GM12801 (cell line): ENCODE results near the gene FRA10AC1.

Experiments
- TF ChIP-seq, protein P1 (sequence below): IDR thresholded peaks from one replicate; pipeline ENCODE4 v1.5.1; 2011; ENCODE audit warnings: control low read depth; ENCODE audit not compliant: insufficient read length; ENCODE audit errors: extremely low read depth

Gene FRA10AC1

DNA sequence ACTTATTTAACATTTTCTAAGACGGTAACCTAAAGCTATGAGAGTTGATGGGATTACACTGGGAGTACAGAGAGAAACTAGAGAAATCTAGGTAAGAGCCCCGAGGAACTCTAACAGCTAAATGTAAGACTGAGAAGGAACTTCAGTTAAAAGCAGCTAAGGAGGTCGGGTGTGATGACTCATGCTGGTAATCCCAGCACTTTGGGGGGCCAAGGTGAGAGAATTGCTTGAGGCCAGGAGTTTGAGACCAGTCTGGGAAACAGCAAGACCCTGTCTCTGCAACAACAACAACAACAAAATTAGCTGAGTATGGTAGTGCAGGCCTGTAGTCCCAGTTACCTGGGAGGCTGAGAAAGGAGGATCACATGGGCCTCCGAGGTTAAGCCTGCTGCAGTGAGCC, 24.0 kb downstream of the FRA10AC1 start:
- TF ChIP-seq, protein P1, sequence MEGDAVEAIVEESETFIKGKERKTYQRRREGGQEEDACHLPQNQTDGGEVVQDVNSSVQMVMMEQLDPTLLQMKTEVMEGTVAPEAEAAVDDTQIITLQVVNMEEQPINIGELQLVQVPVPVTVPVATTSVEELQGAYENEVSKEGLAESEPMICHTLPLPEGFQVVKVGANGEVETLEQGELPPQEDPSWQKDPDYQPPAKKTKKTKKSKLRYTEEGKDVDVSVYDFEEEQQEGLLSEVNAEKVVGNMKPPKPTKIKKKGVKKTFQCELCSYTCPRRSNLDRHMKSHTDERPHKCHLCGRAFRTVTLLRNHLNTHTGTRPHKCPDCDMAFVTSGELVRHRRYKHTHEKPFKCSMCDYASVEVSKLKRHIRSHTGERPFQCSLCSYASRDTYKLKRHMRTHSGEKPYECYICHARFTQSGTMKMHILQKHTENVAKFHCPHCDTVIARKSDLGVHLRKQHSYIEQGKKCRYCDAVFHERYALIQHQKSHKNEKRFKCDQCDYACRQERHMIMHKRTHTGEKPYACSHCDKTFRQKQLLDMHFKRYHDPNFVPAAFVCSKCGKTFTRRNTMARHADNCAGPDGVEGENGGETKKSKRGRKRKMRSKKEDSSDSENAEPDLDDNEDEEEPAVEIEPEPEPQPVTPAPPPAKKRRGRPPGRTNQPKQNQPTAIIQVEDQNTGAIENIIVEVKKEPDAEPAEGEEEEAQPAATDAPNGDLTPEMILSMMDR = no peak

DNA sequence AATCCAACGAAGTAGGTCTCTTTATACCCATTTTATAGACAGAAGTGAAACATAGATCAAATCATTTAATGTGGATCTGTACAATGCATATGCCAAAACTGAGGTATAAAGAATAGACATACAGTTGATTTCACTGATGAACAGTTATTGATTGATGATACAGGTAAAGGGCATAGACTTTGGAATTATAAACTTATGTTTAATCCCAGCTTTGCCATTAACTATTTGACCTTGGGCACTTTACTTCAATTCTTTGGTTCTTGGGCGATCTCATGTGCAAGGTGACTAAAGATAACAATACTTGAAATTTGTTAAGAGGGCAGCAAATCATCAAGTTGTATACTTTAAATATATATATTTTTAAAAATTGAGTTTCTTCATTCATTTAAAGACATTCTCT, 28.6 kb downstream of the FRA10AC1 start:
- TF ChIP-seq, protein P1 = no peak

DNA sequence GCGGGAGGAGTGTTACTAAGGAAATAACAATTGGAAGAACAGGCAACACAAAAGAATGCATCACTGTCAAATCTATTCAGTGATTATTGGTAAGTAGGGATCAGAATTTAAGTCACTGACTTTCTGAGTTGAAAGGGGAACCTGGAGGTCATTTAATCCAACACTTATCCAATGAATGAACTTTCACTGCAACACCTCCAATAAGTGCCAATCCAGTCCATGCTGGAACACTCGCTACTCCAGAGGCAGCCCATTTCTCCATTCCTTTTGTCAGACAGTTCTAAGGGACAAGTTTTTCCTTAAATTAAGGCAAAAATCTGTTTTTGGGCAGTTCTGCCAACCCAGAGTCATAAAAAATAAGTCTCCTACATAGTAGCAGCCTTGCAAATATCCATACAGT, 29.5 kb downstream of the FRA10AC1 start:
- TF ChIP-seq, protein P1 = no peak

DNA sequence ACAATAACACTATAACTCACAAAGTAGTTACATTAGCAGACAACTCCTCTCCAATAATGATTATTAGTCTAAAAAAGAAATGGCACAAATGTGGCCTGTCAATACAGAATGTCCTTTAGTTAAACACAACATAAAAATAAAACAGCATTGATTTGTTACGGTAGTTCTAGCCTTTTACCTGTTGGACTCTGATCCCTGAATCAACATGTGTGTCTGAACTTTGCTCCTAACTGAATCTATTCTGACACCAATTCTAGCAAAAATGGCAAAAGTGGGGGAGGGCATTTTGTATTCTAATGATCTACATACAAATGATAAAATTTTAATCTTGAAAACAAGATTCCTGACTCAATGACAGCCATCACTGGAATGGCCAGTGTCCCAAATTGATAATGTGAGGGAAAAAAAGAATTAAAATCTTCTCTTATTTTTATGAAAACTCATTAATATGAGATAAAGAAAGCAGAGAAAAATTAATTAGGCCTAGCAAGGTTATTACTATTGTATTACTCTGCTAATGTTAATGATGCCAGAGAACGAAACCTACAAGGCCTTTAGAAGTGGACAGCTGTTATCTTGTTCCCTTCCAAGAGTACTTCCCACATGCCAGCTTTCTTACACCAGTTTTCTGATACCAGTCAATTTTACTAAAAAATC, 30.2 kb downstream of the FRA10AC1 start:
- TF ChIP-seq, protein P1 = no peak

DNA sequence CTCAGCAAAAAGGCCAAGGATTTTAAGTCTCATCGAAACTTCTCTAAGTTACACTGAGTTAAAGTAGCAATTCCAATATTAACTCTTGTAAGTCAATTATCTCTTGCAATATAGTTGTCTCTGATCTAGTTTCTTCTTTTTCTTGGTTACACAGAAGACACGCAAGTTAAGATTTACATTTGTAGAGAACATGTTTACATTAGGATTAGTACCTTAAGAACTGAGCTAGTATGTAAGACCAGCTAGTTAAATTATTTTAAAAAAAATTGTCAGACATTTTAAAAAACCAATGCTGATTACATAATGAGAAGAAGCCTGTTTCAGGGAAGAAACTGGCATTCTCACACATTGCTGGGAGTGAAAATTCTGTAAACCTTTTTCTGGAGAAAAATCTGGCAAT, 31.4 kb downstream of the FRA10AC1 start:
- TF ChIP-seq, protein P1 = no peak

DNA sequence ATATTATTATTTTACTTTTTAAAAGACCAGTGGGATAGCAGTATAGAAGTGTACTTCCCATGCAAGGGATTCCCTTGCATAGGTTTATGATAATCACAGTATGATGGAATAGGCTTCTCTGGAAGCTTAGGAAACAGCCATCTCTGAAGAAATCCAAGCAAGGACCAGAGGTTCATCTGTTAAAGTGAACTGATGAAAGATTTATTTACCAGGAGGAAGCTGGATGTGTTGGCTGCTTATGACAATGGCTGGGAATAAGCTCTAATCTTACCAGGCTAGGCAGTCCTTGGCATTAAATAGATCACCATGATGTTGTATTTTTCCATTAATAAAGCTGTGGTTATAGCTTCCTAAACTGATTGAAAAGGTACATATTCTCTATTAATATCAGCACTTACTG, 32.0 kb downstream of the FRA10AC1 start:
- TF ChIP-seq, protein P1 = no peak

DNA sequence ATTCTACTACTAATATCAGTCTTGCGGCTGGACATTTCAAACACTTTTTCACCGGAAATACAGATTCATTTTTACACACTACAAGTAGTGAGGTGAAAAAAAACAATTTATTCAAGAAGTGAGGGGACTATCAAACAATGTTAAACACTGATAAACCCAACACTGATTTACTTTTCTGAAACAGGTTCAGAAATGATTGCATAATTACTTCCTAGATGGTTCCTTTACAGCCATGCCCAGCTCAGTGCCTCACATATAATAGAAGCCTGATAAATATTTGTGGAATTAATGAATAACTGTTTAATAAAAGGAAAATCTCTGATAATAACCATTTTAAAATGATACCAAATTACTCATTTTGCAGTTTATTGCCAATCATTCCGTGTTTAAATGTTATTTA, 34.6 kb downstream of the FRA10AC1 start:
- TF ChIP-seq, protein P1 = no peak
